ENCODE data around the gene PTPRO.

- TF ChIP-seq RAD21 (conservative IDR thresholded peaks at IDR 0.05 in 1 of 2, IDR thresholded peaks at IDR 0.05 in 1 of 2) (no peak), JUNB (IDR thresholded peaks at IDR 0.05) (no peak), CTCF (IDR thresholded peaks at IDR 0.05) (no peak), SMC3 (IDR thresholded peaks at IDR 0.05) (no peak), POLR2A (IDR thresholded peaks at IDR 0.05; ENCODE audit: low read length) (no peak), REST (IDR thresholded peaks at IDR 0.05) (no peak), TP53 (CRISPR knock-in tag; IDR thresholded peaks at IDR 0.05) (no peak), EP300 (IDR thresholded peaks at IDR 0.05) (no peak), JUN (IDR thresholded peaks at IDR 0.05) (no peak), ZNF302 (CRISPR knock-in tag; IDR thresholded peaks at IDR 0.05) (no peak)
Observed at GRCh38 chr12:15581006-15581405, 258.7 kb downstream of the PTPRO start.

All from A549 (cell line).